AG10803 (cell line): Measurements from ENCODE around the gene DEUP1.

Experiments used
- DNase-seq: peaks from one replicate; pipeline ENCODE4 v3.0.0; 2010; ENCODE audit warnings: low read depth
- H3K4me3 ChIP-seq: 2 replicates; pipeline ENCODE4 v1.5.1; 2011; ENCODE audit warnings: mild to moderate bottlenecking, low read length, control low read depth
- TF ChIP-seq, protein P1 (sequence below): conservative IDR thresholded peaks from 2 replicates; pipeline ENCODE4 v1.5.1; 2011; ENCODE audit warnings: mild to moderate bottlenecking, low read length, control low read depth, inconsistent platforms

Gene DEUP1

DNA sequence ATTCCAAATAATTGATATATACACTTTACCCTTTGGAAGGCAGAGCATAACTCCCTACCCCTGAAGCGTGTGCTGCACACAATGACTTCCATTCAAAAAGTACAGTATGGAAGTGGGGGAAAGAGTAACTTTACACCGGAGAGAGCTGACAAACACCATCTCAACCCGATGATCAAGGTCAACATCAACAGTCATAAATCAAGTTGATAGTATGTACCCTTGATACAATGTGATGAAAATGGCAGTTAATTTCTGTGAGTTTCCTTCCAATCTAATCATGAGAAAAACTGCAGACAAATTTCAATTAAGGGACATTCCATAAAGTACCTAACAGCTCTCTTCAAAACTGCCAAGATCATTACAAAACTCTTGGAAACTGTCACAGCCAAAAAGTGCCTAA lies 6.0 kb upstream of the DEUP1 start:
- DNase-seq, result no peak
- TF ChIP-seq, protein P1, sequence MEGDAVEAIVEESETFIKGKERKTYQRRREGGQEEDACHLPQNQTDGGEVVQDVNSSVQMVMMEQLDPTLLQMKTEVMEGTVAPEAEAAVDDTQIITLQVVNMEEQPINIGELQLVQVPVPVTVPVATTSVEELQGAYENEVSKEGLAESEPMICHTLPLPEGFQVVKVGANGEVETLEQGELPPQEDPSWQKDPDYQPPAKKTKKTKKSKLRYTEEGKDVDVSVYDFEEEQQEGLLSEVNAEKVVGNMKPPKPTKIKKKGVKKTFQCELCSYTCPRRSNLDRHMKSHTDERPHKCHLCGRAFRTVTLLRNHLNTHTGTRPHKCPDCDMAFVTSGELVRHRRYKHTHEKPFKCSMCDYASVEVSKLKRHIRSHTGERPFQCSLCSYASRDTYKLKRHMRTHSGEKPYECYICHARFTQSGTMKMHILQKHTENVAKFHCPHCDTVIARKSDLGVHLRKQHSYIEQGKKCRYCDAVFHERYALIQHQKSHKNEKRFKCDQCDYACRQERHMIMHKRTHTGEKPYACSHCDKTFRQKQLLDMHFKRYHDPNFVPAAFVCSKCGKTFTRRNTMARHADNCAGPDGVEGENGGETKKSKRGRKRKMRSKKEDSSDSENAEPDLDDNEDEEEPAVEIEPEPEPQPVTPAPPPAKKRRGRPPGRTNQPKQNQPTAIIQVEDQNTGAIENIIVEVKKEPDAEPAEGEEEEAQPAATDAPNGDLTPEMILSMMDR, result no peak
- no peak overlapping the region for H3K4me3 ChIP-seq

DNA sequence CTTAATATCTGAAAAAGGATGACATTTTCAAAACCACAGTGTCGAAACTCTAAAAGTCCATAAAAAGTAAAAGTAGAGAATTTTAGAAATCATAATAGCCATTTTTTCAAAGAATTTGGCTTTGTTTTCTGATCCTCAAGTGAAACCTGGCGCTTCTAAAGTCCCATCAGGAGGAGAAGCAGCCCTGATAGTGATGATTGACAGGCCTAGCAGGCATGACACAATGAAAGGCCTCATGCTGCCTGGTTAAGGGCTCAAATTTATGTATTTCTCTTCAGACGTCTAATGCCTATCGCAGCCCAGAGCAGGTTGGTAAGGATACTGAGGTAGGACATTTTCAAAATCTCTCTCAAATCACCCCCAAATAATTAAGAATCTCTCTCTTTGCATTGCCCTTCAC lies 3.9 kb upstream of the DEUP1 start:
- no peak for DNase-seq
- H3K4me3 ChIP-seq, result no peak overlapping the region
- TF ChIP-seq, protein P1, result no peak

DNA sequence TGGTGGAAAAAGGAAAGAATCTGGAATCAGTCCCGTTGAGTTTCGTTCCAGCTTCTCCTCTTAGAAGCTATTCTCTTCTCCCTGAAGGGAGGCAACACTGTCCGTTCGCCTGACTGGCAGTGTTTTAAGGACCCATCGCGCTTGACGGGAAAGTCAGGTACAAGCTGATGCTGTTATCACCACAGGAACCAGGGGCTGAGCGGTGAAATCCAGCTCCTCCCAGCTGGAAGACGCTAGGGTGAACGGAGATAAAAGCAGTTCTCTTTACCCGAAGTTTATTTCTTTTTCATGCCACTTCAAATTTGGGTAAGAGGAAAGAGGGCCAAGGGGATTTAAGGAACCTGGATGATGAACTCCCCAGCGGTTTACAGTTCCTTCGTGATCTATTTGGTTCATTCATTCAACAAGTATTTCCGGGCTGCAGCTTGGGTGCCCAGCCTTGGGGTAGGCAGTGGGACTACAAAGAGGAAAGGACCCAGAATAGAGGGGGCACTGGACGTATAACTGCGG lies 551 bp upstream of the DEUP1 start:
- H3K4me3 ChIP-seq, result peak overlapping the region; percentile 24
- DNase-seq, result peak; percentile 1
- TF ChIP-seq, protein P1, result no peak

DNA sequence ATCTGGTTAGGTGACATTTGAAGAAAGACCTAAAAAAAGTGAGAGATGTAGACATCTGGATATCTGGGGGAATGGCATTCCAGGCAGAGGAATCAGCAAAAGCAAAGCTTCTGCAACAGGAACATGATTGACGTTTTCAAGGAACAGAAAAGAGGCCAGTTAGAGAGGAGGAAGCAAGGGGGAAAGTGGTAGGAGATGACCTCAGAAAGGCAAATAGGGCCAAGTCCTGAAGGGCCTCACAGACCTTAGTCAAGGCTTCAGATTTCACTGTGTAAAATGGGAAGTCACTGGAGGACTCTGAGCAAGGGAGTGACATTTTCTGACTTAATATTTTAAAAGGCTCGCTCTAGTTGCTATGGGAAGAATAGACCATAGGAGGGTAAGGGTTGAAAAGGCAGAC lies 9.7 kb downstream of the DEUP1 start:
- no peak overlapping the region for H3K4me3 ChIP-seq
- TF ChIP-seq, protein P1, result no peak
- no peak for DNase-seq

DNA sequence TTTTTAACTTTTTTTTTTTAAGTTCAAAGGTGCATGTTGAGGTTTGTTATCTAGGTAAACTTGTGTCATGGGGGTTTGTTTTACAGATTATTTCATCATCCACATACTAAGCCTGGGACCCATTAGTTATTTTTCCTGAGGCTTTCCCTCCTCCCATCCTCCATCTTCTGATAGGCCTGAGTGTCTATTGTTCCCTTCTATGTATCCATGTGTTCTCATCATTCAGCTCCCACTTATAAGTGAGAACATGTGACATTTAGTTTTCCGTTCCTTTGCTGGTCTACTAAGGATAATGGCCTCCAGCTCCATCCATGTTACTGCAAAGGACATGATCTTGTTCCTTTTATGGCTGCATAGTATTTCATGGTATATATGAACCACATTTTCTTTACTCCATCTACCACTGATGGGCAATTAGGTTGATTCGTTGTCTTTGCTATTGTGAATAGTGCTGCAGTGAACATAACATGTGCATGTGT lies 14.4 kb downstream of the DEUP1 start:
- no peak for DNase-seq
- H3K4me3 ChIP-seq, result no peak overlapping the region
- TF ChIP-seq, protein P1, result no peak

DNA sequence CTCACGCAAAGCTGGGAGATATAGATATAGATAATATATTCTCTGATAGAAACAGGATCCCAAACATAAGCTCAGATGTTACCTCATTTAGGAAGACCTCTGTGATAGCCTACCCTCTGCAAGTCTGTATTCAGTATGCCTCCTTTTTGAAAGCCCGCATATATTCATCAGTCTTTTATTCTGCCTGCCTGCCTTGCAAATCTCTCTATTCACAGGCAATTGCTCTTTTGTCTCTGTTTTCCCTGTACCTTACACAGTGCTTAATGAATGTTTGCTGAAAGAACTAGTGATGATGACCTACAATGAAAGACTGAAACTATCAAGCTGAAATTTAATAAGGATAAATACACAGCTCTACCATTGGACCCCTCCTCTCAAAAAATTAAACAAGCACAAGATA lies 18.4 kb downstream of the DEUP1 start:
- DNase-seq, result no peak
- no peak overlapping the region for H3K4me3 ChIP-seq
- TF ChIP-seq, protein P1, result no peak

DNA sequence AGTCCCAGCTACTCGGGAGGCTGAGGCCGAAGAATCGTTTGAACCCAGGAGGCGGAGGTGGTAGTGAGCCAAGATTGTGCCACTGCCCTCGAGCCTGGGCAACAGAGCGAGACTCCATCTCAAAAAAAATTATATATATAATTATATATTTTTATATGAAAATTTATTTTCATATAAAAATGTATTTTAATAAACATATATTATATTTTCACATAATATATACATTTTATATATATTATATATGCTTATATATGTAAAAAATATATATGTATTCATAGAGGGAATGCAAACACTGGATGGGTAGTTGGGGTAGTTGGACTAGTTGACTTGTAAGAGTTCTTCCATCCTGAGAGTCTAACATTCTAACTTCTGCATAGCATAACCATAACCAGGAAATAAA lies 20.3 kb downstream of the DEUP1 start:
- TF ChIP-seq, protein P1, result no peak
- no peak overlapping the region for H3K4me3 ChIP-seq
- no peak for DNase-seq
